Stomach (tissue), 4 donors: ENCODE results near the gene ENC1.

Experiments
- EP300 ChIP-seq: sonication (generic); formaldehyde crosslinking; IDR thresholded peaks from one replicate; pipeline ENCODE4 v1.6.1; 2017; ENCODE audit warnings: antibody characterized with exemption
- POLR2AphosphoS5 ChIP-seq, 3 donors: sonication (generic); formaldehyde crosslinking; IDR thresholded peaks; one replicate each; pipeline ENCODE4 v1.6.1; 2016; ENCODE audit warnings: antibody characterized with exemption in 3 of 3
- TF ChIP-seq, protein P1 (sequence below), 7 experiments: fragments of 450-650 bp in 4 of 7; fragments of 200-600 bp in 3 of 7; sonication (generic) in 3 of 7; IDR thresholded peaks; one replicate each; pipeline ENCODE4 v1.5.1; 2016 to 2019; ENCODE audit warnings: antibody characterized with exemption in 7 of 7, control low read depth in 2 of 7, mild to moderate bottlenecking in 1 of 7

- TF ChIP-seq EP300 (no peak), POLR2AphosphoS5 (IDR thresholded peaks at IDR 0.05) (no peak)
- TF ChIP-seq, protein P1, sequence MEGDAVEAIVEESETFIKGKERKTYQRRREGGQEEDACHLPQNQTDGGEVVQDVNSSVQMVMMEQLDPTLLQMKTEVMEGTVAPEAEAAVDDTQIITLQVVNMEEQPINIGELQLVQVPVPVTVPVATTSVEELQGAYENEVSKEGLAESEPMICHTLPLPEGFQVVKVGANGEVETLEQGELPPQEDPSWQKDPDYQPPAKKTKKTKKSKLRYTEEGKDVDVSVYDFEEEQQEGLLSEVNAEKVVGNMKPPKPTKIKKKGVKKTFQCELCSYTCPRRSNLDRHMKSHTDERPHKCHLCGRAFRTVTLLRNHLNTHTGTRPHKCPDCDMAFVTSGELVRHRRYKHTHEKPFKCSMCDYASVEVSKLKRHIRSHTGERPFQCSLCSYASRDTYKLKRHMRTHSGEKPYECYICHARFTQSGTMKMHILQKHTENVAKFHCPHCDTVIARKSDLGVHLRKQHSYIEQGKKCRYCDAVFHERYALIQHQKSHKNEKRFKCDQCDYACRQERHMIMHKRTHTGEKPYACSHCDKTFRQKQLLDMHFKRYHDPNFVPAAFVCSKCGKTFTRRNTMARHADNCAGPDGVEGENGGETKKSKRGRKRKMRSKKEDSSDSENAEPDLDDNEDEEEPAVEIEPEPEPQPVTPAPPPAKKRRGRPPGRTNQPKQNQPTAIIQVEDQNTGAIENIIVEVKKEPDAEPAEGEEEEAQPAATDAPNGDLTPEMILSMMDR (IDR thresholded peaks at IDR 0.05): no peak
These were observed 13.9 kb downstream of the ENC1 start for GRCh38 chr5:74626386-74627222.
